GM18505 (cell line): ENCODE measurements around the gene FBN3.
"Not testable (repeated sequence)": the region's sequence is repeated elsewhere in the genome, so short reads cannot be mapped to it uniquely, and the experiment has no call there.

Source experiments
- ATAC-seq: cut with Tn5 transposase; IDR thresholded peaks from one replicate; pipeline ENCODE4 v1.9.1; 2021; ENCODE audit not compliant: unreplicated experiment
- POLR2A ChIP-seq: IDR thresholded peaks from 4 replicates; pipeline ENCODE4 v1.6.1; 2011; ENCODE audit warnings: borderline replicate concordance; ENCODE audit not compliant: insufficient read depth, insufficient read length; ENCODE audit errors: extremely low read depth

Gene FBN3

GRCh38 chr19:8030960-8031359 lies 118.4 kb downstream of the FBN3 start:
- ATAC-seq: no peak
- no peak for TF ChIP-seq POLR2A

GRCh38 chr19:8028951-8029491 lies 120.4 kb downstream of the FBN3 start:
- no peak for ATAC-seq
- TF ChIP-seq POLR2A: no peak

- ATAC-seq: no peak
- no peak for TF ChIP-seq POLR2A
Observed at GRCh38 chr19:8025316-8025715, 124.1 kb downstream of the FBN3 start.

GRCh38 chr19:8024256-8024655 lies 125.1 kb downstream of the FBN3 start:
- ATAC-seq: not testable (repeated sequence)

- ATAC-seq: no peak
- no peak for TF ChIP-seq POLR2A
Observed at GRCh38 chr19:8023371-8023770, 126.0 kb downstream of the FBN3 start.

- ATAC-seq: no peak
- TF ChIP-seq POLR2A: no peak
Observed at GRCh38 chr19:8022275-8022674, 127.1 kb downstream of the FBN3 start.

GRCh38 chr19:8021374-8021773 lies 128.0 kb downstream of the FBN3 start:
- TF ChIP-seq POLR2A: no peak
- no peak for ATAC-seq

- no peak for TF ChIP-seq POLR2A
- no peak for ATAC-seq
Observed at GRCh38 chr19:8020681-8021080, 128.7 kb downstream of the FBN3 start.

- no peak for TF ChIP-seq POLR2A
- ATAC-seq: no peak
Observed at GRCh38 chr19:8017808-8018207, 131.6 kb downstream of the FBN3 start.
